Measurements from ENCODE around the gene CMIP. TPM values are rescaled to one million over a fixed set of nuclear protein-coding genes. Genes with fewer than 3 reads are reported as not detected.

The CMIP gene
- total RNA-seq, 4 donors from 2014 or later = 16.7 to 104 (median 43.6) TPM

DNA sequence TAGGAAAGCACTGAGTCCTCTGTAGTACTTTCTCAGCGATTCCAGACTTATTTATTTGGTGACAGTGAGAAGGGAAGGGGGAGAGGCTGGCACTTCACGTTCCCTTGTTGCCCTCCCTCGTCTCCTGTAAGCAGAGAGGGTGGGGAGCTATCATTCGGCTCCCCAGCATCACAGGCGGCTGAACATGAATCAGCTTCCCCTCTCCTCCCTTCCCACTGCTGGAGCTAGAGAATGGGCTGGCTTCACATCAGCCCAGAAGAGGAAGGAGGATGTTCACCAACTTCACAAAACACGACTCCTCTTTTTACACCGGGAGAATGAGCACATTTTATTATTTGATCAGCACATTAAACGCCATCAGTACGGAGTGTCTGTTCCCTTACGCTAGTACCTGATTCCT lies 6.7 kb upstream of the CMIP start:
- DNase-seq = no peak
- Histone ChIP-seq H3K27ac (no peak overlapping the region), H3K9me3 (no peaks in the 10 kb centered on the region), H3K4me3 (no peak overlapping the region), H3K27me3 (no peaks in the 10 kb centered on the region), H3K4me1 (peaks cover 0 to 4% of the 10 kb centered on the region in 2 donors), H3K36me3 (no peaks in the 10 kb centered on the region)
- TF ChIP-seq, protein P1, sequence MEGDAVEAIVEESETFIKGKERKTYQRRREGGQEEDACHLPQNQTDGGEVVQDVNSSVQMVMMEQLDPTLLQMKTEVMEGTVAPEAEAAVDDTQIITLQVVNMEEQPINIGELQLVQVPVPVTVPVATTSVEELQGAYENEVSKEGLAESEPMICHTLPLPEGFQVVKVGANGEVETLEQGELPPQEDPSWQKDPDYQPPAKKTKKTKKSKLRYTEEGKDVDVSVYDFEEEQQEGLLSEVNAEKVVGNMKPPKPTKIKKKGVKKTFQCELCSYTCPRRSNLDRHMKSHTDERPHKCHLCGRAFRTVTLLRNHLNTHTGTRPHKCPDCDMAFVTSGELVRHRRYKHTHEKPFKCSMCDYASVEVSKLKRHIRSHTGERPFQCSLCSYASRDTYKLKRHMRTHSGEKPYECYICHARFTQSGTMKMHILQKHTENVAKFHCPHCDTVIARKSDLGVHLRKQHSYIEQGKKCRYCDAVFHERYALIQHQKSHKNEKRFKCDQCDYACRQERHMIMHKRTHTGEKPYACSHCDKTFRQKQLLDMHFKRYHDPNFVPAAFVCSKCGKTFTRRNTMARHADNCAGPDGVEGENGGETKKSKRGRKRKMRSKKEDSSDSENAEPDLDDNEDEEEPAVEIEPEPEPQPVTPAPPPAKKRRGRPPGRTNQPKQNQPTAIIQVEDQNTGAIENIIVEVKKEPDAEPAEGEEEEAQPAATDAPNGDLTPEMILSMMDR (IDR thresholded peaks at IDR 0.05) = no peak
- TF ChIP-seq POLR2A (IDR thresholded peaks at IDR 0.05) = no peak
- intact Hi-C loops (cut with DNase I; ENCODE audit: low total_unique reads) = no loop called here

DNA sequence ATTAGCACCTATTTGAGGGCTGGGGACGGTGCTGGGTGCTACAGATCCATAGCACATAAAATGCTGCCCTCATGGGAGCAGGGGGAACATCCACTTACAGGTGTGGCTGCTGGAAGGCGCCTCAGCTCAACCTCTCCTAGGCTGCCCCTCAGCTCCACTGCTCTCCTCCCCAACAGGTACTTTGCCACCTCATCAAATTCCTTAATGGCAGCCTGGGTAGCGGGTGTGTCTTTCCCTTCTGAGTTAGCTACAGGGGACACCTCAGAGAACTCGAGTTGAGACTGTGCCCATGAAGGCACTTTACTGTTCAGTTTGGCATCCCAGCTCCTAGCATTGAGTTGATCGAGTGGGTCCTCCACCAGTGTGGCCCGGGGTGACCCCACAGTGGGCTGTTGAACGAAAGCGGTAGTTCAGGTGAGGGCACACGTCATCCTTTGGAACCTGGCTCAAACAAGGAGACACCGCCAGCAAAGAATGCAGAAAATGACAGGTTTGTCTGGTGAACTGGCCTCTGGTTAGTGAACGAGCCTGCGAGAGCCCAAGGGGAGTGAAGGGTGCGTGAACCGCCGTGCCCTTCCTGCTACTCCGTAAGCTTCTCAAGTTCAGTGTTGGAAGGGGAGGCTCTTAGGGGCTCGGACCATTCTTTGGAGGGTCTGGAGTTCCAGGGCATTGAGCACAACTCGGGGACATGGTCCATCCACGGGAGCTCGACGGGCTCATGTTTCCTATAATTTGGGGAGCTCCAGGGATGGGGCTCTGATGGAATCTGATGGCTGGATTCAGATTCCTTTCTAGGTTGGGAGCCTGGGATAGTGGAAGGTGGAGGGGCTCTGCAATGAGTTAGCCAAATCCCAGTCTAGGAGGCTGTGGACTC lies 3.5 kb upstream of the CMIP start:
- no peaks in the 10 kb centered on the region for H3K27me3 ChIP-seq
- H3K36me3 ChIP-seq = no peaks in the 10 kb centered on the region
- DNase-seq = no peak
- no peak overlapping the region for H3K27ac ChIP-seq
- no peak overlapping the region for H3K4me3 ChIP-seq
- intact Hi-C loops (cut with DNase I; ENCODE audit: low total_unique reads) = no loop called here
- no peak for TF ChIP-seq POLR2A (IDR thresholded peaks at IDR 0.05)
- TF ChIP-seq, protein P1 (IDR thresholded peaks at IDR 0.05) = no peak
- H3K9me3 ChIP-seq = no peaks in the 10 kb centered on the region
- H3K4me1 ChIP-seq = peaks cover 0 to 4% of the 10 kb centered on the region in 2 donors

DNA sequence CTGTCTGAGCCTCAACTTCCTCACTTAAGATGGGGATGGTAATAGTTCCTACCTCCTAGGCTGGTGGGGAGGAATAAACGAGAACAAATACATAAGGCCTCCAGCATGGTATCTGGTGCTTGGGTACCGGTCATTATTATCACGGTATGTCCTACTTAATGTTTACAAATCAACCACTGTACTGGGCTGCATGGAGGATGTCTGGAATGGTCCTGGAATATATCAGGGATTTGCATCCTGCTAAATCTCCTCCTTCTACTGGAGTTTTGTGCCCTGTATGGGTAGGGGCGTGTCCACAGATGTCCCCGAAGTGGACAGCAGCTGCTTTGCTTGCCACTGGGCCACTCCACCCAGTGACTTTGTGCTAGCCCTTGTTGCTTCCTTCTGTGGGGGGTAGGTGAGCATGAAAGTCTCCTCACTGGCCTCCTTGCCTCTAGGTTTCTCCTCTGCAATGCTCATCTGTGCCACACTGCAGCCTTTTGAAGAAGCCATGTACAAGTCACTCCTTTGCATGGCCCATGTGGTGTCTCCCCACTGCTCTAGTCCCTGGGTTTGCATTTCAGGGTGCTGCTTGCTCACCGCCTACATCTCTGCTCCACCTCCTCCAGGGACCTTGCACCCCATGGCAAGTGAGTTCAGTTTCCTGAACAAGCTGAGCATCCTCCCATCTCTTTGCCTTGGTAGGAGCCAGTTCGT lies 2.2 kb upstream of the CMIP start:
- no peak for DNase-seq
- Histone ChIP-seq H3K4me3 (no peak overlapping the region), H3K4me1 (peaks cover 0 to 4% of the 10 kb centered on the region in 2 donors), H3K9me3 (no peaks in the 10 kb centered on the region), H3K27ac (no peak overlapping the region), H3K36me3 (no peaks in the 10 kb centered on the region), H3K27me3 (no peaks in the 10 kb centered on the region)
- intact Hi-C loops (cut with DNase I; ENCODE audit: low total_unique reads) = no loop called here
- TF ChIP-seq, protein P1 (IDR thresholded peaks at IDR 0.05) = no peak
- TF ChIP-seq POLR2A (IDR thresholded peaks at IDR 0.05) = no peak

DNA sequence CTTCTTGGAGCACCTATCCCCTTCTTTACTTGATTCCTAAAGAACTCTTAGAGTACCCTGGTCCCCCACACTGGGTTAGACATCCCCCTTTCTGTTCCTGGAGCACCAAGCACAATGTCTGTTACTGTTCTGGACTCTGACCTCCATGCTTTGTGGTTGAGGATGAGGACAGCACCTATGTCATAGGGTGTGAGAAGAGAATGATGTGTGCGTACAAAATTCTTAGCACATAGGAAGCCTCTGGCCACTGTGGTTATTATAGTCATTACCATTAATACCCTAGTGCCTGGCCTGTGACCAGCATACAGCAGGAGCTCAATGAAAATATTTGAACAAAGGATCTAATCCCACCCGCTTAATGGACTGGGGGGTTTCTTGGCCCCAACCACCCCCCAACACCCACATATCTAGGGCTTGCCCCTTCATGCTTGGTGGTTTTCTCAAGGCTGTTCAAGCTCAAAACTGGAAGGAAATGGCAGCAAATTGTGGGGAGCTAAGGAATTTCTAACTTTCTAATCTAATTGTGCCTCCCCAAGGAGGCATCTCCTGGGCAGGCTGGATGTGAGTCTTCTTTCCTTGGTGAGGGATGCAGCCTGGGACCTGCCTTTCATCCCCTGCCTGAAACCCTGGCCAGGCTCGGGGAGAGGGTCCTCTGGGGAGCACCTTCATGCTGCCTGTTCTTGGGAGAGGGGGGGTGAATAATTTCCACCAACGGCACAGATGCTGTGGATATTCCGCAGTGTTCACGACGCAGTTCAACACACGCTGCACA lies 1.5 kb upstream of the CMIP start:
- no peaks in the 10 kb centered on the region for H3K36me3 ChIP-seq
- intact Hi-C loops (cut with DNase I; ENCODE audit: low total_unique reads) = no loop called here
- H3K27ac ChIP-seq = peak overlapping the region; percentile 93 to 94
- TF ChIP-seq POLR2A (IDR thresholded peaks at IDR 0.05) = no peak
- TF ChIP-seq, protein P1 (IDR thresholded peaks at IDR 0.05) = no peak
- peaks cover 0 to 4% of the 10 kb centered on the region in 2 donors for H3K4me1 ChIP-seq
- no peaks in the 10 kb centered on the region for H3K27me3 ChIP-seq
- no peaks in the 10 kb centered on the region for H3K9me3 ChIP-seq
- no peak overlapping the region for H3K4me3 ChIP-seq
- no peak for DNase-seq
